Astrocyte (in vitro differentiated cells and primary cell): ENCODE results near the gene IFNA1.

Source experiments
- CTCF ChIP-seq: IDR thresholded peaks from 2 replicates; pipeline ENCODE4 v1.5.1; 2011; ENCODE audit warnings: low read depth, mild to moderate bottlenecking, inconsistent platforms, low read length, moderate library complexity; ENCODE audit not compliant: insufficient read depth
- EZH2 ChIP-seq: IDR thresholded peaks from 2 replicates; pipeline ENCODE4 v1.6.1; 2012; ENCODE audit warnings: mild to moderate bottlenecking, low read length, inconsistent platforms; ENCODE audit not compliant: insufficient read depth

- TF ChIP-seq CTCF (no peak), EZH2 (no peak)
These were observed 33.0 kb downstream of the IFNA1 start for GRCh38 chr9:21473236-21473635.
